Stimulated activated effector memory CD8-positive, alpha-beta T cell treated with anti-CD3 and anti-CD28 coated beads, Interleukin-12 subunit alpha, Interleukin-12 subunit beta, amount 100 ng/mL, for 72 hours (primary cell): ENCODE data around the gene PEPD.
"Not testable (repeated sequence)": the region's sequence is repeated elsewhere in the genome, so short reads cannot be mapped to it uniquely, and the experiment has no call there.

Experiments
- ATAC-seq: fragments of 150-1000 bp; cut with Tn5 transposase; 2 replicates; pipeline ENCODE4 v1.10.0; 2021
- DNase-seq, 2 donors: peaks; one replicate each; pipeline ENCODE4 v3.0.0; 2021 to 2022; ENCODE audit warnings: low spot score in 2 of 2
- H3K27ac Mint-ChIP-seq: one replicate; pipeline ENCODE4 v1.8.0; 2022; ENCODE audit warnings: mild to moderate bottlenecking, mixed read lengths
- H3K36me3 Mint-ChIP-seq: one replicate; pipeline ENCODE4 v1.8.0; 2022; ENCODE audit warnings: mild to moderate bottlenecking, mixed read lengths
- H3K4me1 Mint-ChIP-seq: one replicate; pipeline ENCODE4 v1.8.0; 2022; ENCODE audit warnings: mixed read lengths
- H3K4me3 Mint-ChIP-seq: one replicate; pipeline ENCODE4 v1.8.0; 2022; ENCODE audit warnings: mild to moderate bottlenecking, mixed read lengths
- H3K9me3 Mint-ChIP-seq: one replicate; pipeline ENCODE4 v1.8.0; 2022; ENCODE audit warnings: mixed read lengths

Gene PEPD

DNA sequence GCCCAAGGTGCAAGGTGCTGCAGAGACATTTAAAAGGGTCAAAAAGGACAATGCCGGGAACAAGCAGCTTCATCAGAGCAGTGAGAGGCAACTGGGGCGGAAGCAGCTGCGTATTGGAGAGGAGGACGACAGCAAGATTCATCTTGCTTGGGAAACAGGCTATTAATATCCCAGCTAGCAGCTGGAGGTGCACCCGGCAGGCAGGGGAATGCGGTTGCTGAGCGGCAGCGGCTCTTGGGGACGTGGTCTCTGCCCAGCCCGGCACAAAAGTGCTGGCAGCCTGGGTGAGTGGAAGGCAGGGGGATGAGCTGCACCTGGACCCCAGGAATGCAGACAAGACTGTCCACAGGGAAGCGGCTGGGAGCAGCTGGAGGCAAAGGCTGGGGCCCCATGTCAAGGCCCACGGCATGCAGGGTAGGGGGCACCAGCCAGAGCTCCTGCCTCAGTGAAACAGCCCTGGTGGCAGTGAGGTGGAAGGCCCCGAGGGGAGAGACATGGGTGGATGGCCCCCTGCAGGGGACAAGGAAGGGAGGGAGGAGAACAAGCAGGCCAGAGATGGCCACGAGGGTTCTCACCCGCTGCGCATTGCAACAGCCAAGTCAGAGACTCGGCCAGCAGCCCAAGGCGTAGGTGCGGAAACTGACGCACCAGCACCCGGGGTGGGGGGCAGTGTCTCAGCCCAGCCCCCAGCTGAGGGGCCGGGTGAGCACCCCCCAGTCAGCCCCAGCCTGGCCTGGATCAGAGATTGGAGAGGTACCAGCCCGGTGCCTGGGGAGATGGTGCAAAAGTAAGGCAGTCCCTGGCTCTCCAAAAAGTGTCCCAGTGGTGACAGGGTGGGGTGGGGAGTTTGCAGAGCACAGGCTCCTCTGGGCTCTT lies 34.4 kb downstream of the PEPD start:
- peaks cover 5% of the 10 kb centered on the region for H3K9me3 Mint-ChIP-seq
- no peak overlapping the region for H3K4me3 Mint-ChIP-seq
- DNase-seq (no peak), ATAC-seq (no peak)
- peaks cover 6% of the 10 kb centered on the region for H3K4me1 Mint-ChIP-seq
- H3K27ac Mint-ChIP-seq = no peak overlapping the region
- no peaks in the 10 kb centered on the region for H3K36me3 Mint-ChIP-seq

DNA sequence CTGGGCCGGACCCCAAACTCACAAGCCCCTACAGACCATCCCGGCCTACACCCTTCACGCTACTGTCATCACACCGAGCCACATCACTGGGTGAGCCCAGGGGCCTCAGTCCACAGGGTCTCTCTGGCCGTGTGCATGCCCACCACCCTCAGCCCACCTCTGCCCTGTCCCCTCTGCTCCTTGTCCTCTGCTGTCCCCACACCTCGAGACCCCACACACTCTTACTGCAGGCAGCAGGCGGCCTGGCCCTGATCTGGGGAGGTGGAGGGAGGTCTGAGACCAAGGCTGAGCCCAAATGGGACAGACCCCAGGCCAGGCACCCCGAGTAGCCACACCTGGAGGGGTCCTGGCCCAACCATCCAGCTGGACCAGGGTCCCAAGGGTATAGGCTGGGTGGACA lies 35.2 kb downstream of the PEPD start:
- ATAC-seq (no peak), DNase-seq (no peak)
- H3K9me3 Mint-ChIP-seq = peaks cover 5% of the 10 kb centered on the region
- H3K4me3 Mint-ChIP-seq = no peak overlapping the region
- H3K4me1 Mint-ChIP-seq = peaks cover 6% of the 10 kb centered on the region
- no peak overlapping the region for H3K27ac Mint-ChIP-seq
- no peaks in the 10 kb centered on the region for H3K36me3 Mint-ChIP-seq

DNA sequence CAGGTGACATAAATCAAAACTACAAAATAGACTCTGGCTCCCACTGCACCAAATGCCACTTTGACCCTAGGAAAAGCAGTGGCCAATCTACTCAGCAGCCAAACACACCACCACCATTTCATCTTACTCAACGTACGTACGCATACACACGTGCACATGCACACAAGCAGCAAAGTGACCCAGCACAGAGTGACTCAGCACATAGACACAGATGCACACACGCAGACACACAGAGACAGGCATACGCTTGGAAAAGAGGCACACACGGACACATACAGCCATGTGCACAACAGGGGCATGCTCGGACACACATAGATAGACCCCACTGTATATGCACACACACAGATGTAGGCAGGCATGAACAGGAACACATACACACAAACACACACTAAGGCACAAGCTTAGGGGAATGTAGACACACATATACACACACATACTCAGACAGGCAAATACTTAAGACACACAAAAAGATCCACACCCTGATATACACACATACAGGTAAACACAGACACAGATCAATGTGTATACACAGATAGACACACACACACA lies 37.3 kb downstream of the PEPD start:
- no peak for ATAC-seq
- H3K4me3 Mint-ChIP-seq = no peak overlapping the region
- H3K9me3 Mint-ChIP-seq = peaks cover 7% of the 10 kb centered on the region
- H3K36me3 Mint-ChIP-seq = no peaks in the 10 kb centered on the region
- DNase-seq = no peak
- H3K27ac Mint-ChIP-seq = no peak overlapping the region
- peaks cover 6% of the 10 kb centered on the region for H3K4me1 Mint-ChIP-seq

DNA sequence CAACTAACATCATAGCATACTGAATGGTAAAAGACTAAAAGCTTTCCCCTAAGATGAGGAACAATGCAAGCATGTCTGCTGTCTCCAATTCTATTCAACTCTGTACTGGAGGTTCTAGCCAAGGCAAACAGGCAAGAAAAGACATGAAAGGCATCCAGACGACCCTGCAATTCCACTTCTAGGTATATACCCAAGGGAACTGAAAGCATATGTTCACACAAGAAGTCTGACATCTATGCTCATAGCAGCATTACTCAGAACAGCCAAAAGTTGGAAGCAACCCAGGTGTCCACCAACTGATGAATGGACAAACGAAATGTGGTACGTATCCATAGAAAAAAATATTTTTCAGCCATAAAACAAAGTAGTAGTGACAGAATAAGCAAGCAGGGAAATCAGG lies 39.1 kb downstream of the PEPD start:
- DNase-seq (no peak), ATAC-seq (no peak)
- Mint-ChIP-seq H3K4me3 (no peak overlapping the region), H3K27ac (no peak overlapping the region), H3K4me1 (peaks cover 6% of the 10 kb centered on the region), H3K36me3 (peaks cover 8% of the 10 kb centered on the region), H3K9me3 (peaks cover 11% of the 10 kb centered on the region)

DNA sequence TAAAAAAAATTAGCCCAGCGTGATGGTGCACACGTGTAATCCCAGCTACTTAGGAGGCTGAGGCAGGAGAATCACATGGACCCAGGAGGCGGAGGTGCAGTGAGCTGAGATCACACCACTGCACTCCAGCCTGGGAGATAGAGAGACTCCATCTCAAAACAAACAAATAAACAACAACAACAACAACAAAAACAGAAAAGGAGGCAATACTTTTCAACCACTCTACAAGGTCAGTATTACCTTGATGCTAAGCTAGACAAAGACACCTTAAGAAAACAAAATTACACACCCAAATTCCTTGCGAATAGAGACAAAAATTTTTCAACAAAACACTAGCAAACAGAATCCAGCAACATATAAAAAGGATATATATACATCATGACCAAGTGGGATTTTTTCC lies 39.7 kb downstream of the PEPD start:
- Mint-ChIP-seq H3K4me3 (no peak overlapping the region), H3K9me3 (peaks cover 11% of the 10 kb centered on the region), H3K36me3 (peaks cover 11% of the 10 kb centered on the region)

DNA sequence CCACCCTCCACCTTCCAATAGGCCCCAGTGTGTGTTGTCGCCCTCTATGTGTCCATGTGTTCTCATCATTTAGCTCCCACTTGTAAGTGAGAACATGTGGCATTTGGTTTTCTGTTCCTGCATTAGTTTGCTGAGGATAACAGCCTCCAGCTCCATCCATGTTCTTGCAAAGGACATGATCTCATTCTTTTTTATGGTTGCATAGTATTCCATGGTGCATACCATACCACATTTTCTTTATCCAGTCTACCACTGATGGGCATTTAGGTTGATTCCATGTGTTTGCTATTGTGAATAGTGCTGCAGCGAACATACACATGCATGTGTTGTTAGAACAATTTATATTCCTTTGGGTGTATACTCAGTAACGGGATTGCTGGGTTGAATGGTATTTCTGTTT lies 42.0 kb downstream of the PEPD start:
- H3K27ac Mint-ChIP-seq, DNase-seq, H3K4me3 Mint-ChIP-seq, H3K4me1 Mint-ChIP-seq, ATAC-seq: not testable (repeated sequence)
- Mint-ChIP-seq H3K36me3 (peaks cover 19% of the 10 kb centered on the region), H3K9me3 (peaks cover 11% of the 10 kb centered on the region)

More for the DNA sequence above, 39.7 kb downstream of the PEPD start:
- Mint-ChIP-seq H3K27ac (no peak overlapping the region), H3K4me1 (peaks cover 6% of the 10 kb centered on the region)
- no peak for DNase-seq
- ATAC-seq = no peak

DNA sequence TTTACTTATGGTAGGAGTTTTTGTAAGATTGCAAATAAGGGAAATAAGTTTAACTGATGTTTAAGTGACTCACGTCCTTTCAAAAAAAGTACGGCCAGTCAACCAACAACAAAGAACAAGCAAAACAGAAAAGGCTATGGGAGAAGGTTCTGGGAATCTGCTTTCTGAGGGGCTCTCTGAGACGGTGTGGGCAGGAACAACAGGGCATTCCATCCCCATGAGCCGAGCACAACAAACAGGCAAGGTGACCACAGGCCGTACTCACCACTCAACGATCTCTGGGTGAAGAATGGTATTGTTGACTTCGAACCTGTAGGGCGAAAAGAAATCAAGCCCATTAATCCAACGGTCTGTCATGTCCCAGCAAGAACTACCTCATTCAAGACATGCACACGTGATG lies 43.8 kb downstream of the PEPD start:
- DNase-seq = no peak
- Mint-ChIP-seq H3K4me1 (peaks cover 8% of the 10 kb centered on the region), H3K4me3 (no peak overlapping the region), H3K36me3 (peaks cover 19% of the 10 kb centered on the region), H3K9me3 (peaks cover 9% of the 10 kb centered on the region), H3K27ac (no peak overlapping the region)
- no peak for ATAC-seq

DNA sequence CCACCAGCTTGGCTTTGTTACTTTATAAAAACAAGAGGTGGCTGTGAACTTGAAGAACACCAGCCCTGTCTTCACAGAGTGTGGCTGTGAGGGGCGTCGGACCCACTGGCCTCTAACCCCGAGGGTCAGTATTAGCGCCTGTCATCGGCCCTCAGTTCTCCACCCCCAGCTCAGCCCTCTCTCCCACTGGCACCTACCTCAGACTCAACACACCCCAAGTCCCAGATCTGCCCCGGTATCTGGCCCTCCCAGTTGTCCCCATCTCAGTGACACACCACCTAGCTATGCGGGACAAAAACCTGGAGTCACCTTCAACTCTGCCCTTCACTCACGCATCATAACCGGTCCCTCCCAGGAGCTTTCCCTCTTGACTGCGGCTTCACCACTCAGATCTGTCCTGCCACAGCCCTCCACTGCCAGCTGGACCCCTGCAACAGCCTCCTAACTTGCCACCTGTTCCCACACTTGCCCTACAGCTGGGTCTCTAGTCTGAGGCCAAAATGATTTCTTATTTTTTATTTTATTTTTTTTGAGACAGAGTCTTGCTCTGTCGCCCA lies 45.4 kb downstream of the PEPD start:
- peaks cover 8% of the 10 kb centered on the region for H3K4me1 Mint-ChIP-seq
- DNase-seq (no peak), ATAC-seq (no peak)
- peaks cover 19% of the 10 kb centered on the region for H3K36me3 Mint-ChIP-seq
- no peak overlapping the region for H3K4me3 Mint-ChIP-seq
- H3K9me3 Mint-ChIP-seq = peaks cover 6% of the 10 kb centered on the region
- no peak overlapping the region for H3K27ac Mint-ChIP-seq

DNA sequence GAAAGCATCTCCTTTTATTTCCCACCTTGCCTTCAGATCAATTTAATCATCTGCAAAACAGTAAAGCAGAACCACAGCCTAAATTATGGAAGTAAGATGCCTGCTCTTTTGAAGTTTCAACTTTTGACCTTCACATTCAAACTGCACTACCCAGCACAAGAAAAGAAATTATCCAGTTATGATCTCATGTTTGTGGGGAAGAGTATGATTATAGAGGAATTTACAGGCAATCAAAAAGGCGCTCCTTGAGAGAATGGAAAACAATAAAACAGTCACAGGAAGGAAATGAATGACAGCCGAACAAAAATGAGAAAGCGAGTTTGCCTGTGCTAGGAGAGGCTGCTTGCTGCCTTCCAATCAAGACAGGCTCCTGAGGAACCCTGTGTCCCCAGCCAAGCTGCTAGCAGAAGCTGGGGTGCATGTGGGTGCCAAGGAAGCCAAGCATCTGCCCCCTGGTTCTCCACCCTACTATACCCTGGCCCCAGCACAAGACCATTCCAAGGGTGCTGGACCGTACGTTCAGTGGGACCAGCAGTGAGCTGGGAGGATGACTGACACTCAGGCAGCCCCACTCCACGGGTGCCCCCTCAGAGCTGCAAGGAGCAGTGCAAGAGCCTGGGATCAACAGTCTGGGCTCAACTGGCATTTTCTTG lies 47.8 kb downstream of the PEPD start:
- peaks cover under 1% of the 10 kb centered on the region for H3K9me3 Mint-ChIP-seq
- H3K36me3 Mint-ChIP-seq = peaks cover 19% of the 10 kb centered on the region
- H3K27ac Mint-ChIP-seq = peak overlapping the region; percentile 17
- no peak overlapping the region for H3K4me3 Mint-ChIP-seq
- H3K4me1 Mint-ChIP-seq = peaks cover 14% of the 10 kb centered on the region
- DNase-seq (no peak), ATAC-seq (no peak)

DNA sequence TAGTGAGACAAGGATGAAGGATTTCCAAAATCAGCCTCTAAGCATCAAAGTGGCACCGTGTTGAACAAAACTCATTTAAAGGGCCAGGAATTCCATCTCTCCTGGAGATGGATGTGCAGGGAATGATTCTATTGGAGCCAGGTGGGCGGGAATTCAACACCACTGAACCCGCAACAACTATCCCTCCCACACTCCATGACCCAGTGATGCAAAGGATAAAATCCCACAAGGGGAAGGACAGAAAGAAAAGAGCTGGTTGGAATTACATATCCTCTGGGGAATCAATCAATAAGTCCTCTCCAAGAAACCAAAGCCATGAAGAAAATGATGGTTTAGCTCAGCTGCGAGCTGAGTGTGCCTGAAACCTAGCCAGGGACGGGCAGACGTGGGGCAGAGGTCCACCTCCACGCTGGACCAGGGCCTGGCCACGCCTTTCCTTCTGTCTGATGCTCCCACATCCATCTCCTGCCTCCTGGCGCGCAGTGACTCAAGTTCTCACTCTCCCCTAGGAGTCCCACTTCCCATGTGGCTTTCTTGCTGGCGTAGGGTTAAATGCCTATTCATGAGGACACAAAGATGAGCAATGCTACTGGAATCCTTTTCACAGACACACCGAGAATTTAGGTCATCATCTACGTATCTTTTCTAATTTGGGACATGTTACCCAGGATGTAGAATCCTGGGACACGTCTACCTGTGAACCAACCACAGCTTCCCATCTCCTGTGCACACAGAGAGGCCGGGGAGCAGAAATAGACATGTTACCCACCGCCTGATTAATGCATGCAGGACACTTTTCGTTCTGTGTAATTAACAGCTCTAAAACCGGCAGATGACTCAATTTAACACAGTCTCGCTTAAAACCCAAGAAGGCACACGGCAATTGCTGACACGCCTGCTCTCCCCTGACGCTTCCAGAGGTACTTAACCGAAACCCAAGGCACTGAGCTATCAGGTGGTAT lies 48.6 kb downstream of the PEPD start:
- H3K4me1 Mint-ChIP-seq = peaks cover 14% of the 10 kb centered on the region
- H3K9me3 Mint-ChIP-seq = no peaks in the 10 kb centered on the region
- peak overlapping the region; percentile 17 for H3K27ac Mint-ChIP-seq
- H3K36me3 Mint-ChIP-seq = peaks cover 13% of the 10 kb centered on the region
- ATAC-seq (no peak), DNase-seq (no peak)
- H3K4me3 Mint-ChIP-seq = no peak overlapping the region

DNA sequence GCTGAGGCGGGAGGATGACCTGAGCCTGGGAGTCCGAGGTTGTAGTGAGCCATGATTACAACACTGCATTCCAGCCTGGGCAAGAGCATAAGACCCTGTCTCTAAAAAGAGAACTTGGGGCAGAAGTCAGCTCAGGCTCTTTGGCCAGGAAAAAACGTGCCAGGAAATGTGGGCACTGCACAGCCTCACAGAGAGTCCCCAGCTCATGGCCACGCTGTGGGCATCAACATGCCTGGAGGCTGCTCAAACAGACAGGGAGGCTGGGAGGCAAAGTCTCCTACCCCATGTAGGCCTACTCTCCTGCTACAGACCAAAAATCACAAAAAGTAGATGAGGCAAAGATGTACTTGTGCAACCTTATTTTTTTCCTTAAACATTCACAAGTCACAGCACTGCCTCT lies 49.4 kb downstream of the PEPD start:
- DNase-seq (no peak), ATAC-seq (no peak)
- H3K4me1 Mint-ChIP-seq = peaks cover 21% of the 10 kb centered on the region
- no peak overlapping the region for H3K27ac Mint-ChIP-seq
- no peak overlapping the region for H3K4me3 Mint-ChIP-seq
- peaks cover 11% of the 10 kb centered on the region for H3K36me3 Mint-ChIP-seq
- no peaks in the 10 kb centered on the region for H3K9me3 Mint-ChIP-seq

DNA sequence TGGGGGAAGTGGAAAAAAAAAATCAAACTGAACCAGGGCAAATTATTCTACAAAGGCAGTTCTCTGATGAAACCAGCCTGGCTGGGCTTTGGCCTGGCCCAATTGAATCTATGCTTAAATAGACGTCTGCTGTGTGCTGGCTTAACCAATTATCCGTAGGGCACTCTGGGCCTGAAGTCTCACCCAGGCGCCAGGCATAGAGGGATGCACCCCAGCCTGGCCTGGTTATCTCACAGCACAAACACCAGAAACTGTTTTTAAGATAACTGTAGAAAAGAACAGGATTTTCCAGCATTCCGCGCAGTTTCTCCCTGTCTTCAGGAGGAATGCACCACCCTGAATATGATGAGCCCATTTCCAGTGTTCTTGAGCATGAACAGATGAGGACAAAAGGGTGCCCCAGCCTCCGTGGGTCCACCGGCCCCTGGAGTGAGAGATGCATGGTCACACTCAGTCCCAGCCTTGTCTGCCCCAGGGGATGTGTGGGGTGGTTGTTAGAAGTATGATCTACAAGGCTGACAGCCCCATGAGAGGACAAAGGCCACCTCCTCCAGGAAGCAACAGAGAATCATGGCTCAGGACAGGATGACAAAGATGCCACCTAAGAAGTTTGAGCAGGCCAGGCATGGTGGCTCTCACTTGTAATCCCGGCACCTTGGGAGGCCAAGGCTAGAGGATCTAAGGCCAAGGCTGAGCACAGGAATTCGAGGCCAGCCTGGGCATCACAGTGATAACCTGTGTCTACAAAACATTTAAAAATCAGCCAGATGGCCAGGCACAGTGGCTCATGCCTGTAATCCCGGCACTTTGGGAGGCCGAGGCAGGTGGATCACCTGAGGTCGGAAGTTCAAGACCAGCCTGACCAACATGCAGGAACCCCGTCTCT lies 50.2 kb downstream of the PEPD start:
- DNase-seq (no peak), ATAC-seq (no peak)
- Mint-ChIP-seq H3K27ac (peak overlapping the region; percentile 12), H3K36me3 (peaks cover 3% of the 10 kb centered on the region), H3K4me1 (peaks cover 23% of the 10 kb centered on the region), H3K4me3 (no peak overlapping the region), H3K9me3 (no peaks in the 10 kb centered on the region)

DNA sequence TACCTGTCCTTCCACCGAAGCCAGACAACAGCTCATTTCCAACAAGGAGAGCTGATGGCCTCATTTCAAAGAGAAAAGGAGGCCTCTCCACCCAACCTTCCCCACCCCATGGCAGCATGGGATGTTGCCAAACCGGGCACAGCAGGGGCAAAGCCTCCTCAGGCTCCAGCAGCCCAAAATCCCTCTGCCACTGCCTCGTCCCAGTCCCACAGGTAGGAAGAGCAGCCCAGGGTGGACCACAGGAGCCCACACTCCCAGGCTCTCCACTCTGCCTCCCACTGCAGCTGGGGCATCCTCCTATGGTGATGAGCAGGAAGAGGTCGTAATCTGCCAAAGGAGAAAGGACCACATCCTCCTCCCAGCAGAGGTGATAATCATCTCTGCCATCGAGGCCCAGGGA lies 50.9 kb downstream of the PEPD start:
- Mint-ChIP-seq H3K4me3 (no peak overlapping the region), H3K36me3 (no peaks in the 10 kb centered on the region), H3K9me3 (no peaks in the 10 kb centered on the region), H3K27ac (peak overlapping the region; percentile 12), H3K4me1 (peaks cover 23% of the 10 kb centered on the region)
- ATAC-seq = no peak
- no peak for DNase-seq

DNA sequence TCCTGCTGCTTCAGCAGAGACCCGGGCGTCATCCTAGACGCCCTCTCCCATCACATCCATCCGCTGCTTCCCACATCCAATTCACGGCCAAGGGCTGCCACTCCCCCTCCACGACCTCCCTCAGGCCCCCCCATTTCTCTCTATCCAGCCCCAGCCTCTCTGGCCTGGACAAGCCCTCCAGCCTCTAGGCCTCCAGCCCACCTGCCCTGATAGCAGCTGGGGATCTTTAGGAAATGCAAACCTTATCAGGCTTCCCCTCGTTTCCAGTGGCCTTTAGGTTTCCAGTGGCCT lies 51.6 kb downstream of the PEPD start:
- Mint-ChIP-seq H3K4me3 (no peak overlapping the region), H3K4me1 (peaks cover 23% of the 10 kb centered on the region), H3K27ac (no peak overlapping the region), H3K9me3 (no peaks in the 10 kb centered on the region), H3K36me3 (no peaks in the 10 kb centered on the region)
- ATAC-seq = no peak
- no peak for DNase-seq
